ENCODE data around the gene NRARP.

The NRARP gene

GRCh38 chr9:137277329-137278041 is 24.6 kb downstream of the NRARP start, which contains the start of gene TOR4A:
Gene TOR4A (plus strand): TSS chr9:137277726. CDS start chr9:137278690, 964 bp downstream.
- no peak for DNase-seq (ENCODE audit: low read depth, low spot score)

DNA sequence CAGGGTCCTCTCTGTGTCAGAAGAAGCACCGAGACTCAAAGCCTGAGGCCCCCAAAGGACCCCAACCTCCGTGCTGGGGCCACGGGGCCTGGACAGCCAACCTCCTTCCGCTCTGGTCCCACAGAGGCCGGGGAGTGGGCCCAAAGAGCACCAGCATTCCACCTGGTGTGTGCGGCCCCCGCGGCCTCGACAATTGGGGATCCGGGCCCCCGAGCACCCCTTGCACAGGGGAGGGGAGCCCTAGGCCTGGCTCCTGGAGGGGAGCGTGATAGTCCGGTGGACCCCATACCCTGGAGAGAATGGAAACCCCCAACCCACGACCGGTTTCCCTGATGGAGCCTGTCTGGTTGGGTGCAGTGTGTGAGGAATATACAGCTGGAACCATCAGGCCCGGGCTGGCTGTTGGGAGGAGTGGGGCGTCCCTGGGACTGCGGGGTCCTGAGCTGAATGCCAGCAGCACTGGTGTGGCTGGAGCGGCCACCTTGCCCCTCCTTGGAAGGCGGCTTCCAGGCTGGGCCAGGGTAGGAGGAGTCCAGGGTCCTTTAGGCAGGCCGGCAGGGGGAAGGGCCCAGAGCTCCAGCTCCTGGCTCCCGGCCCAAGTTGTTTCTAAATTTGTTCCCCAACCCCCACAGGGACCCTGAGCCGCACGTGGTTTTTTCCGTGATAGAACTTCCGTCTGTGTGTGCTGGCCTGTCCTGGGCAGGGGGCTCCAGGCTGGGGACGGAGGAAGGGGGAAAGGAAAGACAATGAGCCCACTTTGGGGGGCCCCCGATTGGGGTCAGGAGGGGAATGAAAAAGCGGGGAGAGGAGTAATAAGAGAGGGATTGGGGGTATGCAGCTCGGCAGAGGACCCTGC is 25.4 kb downstream of the NRARP start:
- DNase-seq (ENCODE audit: low read depth, low spot score): no peak

DNA sequence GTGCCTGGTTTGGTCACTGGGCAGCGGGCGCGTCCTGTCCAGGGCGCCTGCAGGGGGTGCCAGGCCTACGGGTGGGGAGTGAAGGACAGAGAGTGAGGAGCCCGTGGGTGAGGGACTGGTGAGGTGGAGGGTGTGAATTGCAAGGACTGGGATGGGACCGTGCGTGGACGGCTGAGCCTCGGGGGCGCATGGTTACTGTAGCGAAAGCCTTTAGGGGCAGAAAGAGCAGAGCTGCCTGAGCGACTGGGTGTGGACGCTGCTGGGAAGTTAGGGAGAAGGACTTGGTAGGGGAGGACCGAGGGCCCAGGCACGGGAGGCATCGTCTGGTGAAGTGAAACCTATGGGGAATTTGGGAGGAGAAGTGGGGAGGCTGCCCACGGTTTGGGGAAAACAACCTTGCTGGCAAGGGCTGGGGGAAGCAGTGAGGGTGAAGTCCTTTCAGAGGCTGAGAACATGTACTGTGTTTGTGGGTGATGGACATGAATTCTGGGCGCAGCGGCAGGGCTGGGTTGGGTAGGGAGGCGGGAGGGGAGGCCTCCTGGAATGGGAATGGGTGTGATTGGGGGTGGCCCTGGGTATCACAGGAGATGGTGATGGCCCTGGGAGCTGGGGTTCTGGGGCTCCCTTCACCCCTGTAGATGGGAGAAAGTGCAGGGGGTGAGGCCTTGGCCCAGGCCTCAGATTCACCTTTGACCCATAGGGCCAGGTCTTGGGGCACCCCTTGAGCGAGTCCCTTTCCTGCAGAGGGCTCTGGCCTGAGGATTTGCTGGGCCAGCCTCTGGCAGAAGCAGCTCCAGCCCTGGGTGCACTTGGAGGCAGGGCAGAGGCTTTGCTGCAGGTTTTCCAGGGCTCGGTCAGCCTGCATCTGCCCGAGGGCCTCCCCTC is 26.2 kb downstream of the NRARP start:
- DNase-seq (ENCODE audit: low read depth, low spot score): no peak

DNA sequence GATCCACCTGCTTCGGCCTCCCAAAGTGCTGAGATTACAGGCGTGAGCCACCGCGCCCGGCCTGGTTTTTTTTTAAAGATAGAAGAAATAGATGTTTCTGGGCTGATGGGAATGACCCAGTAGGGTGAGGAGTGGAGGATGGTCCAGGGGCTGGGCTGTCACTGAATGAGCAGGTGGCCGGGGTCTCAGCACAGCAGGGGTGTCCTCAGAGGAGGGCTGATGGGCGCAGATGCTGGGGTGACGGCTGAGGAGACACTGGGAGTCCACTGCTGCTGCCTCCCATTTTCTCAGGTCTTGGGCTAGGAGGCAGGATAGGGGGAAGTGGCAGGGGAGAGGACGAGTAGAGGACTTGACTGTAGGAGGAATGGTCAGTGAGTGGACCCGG is 26.9 kb downstream of the NRARP start:
- DNase-seq (ENCODE audit: low read depth, low spot score): no peak

DNA sequence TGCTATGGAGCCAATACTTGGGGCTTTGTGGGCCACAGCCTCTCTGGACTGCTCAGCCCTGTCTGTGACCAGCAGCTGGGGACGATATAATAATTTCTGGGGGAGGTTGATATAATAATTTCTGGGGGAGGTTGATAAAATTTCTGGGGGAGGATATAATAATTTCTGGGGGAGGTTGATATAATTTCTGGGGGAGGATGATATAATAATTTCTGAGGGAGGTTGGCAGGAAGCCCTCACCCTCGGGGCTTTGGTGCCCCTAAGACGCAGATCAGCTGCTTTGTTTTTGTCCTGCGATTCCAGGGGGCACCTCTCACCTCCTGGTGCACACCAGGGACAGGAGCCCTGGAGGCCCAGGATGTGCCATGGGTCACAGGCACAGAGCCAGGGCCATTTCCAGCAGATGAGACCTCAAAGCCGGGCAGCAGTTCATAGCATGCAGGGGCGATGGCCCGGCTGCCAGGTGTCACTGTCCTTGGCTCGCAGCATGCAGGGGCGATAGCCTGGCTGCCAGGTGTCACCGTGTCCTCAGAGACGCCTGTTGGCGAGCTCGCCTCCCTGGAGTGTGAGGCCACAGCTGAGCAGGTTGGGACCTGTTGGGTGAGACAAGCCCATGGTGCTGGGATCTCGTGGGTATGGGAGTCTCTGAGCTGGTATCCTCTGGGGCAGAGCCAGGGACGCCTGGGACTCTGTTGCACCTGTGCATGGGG is 28.3 kb downstream of the NRARP start:
- no peak for DNase-seq (ENCODE audit: low read depth, low spot score)

DNA sequence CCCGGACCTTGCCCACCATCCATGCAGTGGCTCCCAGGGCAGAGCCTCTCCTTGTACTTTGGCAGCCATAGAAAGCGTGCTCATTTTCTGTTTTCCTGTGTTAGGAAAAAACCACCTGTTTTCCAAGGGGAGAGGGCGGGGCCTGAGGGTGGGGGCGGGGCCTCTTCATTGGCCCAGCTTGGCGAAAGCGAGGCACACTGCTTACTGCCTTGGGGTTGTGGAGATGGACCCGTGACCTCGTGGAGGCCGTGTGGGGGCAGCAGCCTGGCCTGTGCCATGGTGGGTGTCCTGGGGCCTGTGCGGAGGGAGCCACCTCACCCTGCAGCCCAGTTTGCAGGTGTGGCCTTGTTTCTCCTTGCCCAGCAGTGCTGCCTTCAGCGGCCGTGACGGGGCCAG is 29.0 kb downstream of the NRARP start:
- DNase-seq (ENCODE audit: low read depth, low spot score): no peak

- no peak for DNase-seq (ENCODE audit: low read depth, low spot score)
These were observed 29.6 kb downstream of the NRARP start for GRCh38 chr9:137272241-137273094.

DNA sequence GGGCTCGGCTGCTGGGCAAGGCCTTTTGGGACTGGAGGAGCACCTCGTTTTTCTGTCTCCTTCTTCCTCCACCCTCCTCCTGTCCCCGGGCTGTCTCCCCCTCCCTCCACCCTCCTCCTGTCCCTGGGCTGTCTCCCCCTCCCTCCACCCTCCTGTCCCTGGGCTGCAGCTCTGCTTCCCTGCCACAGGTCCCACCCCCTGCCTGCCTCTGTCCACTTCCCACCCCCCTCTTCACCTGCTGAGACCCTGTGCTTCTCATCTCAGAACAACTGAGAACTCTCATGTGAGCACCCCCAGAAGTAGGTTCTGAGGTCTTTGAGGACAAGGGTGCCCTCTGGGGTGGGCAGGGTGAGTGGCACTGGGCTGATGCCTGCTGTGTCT is 30.4 kb downstream of the NRARP start:
- no peak for DNase-seq (ENCODE audit: low read depth, low spot score)

- no peak for DNase-seq (ENCODE audit: low read depth, low spot score)
These were observed 31.0 kb downstream of the NRARP start for GRCh38 chr9:137270929-137271695.

DNA sequence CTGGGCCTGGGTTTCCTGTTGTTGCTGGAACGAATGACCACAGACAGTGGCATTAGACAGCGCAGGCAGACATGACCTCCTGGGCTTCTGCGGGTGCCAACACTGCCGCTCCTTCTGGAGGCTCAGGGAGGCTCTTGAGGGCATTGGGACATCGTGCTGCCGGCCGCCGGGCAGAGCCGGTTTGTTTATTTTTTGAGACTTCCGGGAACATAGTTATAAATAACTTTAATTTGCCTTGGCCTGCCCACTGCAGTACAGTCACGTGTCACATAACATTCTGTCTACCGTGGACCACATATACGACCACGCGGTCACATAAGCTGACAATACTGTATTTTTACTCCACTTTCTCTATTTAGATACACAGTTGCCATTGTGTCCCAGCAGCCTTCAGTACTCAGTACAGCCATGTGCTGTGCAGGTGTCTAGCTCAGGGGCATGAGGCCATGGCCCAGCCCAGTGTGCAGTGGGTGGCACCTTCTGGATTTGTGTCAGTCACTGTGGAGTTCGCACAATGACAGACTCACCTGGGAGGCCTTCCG is 32.8 kb downstream of the NRARP start:
- no peak for DNase-seq (ENCODE audit: low read depth, low spot score)

DNA sequence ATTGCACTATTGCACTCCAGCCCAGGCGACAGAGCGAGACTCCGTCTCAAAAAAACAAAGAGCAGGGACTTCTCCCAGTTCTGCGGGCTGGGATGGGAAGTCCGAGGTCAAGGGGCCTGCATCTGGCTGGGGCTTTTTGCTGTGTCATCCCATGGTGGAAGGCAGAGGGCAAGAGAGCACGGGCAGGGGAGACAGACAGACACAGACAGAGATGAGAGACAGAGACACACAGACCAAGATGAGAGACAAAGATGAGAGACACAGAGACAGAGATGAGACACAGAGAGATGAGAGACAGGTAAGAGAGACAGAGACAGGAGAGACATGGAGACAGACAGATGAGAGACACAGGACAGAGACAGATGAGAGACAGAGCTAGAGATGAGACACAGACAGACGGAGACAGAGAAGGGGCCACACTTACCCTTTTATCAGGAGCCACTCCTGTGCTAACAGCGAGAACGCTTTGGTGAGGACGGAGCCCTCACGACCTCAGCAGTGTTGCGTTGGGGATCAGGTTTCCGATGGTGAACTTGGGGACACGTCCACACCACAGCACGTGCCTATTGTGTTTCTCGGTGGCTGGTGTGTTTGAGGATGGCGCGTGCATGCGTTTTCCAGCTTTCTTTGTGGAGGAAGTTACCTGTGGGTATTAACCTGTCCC is 33.4 kb downstream of the NRARP start:
- no peak for DNase-seq (ENCODE audit: low read depth, low spot score)

DNA sequence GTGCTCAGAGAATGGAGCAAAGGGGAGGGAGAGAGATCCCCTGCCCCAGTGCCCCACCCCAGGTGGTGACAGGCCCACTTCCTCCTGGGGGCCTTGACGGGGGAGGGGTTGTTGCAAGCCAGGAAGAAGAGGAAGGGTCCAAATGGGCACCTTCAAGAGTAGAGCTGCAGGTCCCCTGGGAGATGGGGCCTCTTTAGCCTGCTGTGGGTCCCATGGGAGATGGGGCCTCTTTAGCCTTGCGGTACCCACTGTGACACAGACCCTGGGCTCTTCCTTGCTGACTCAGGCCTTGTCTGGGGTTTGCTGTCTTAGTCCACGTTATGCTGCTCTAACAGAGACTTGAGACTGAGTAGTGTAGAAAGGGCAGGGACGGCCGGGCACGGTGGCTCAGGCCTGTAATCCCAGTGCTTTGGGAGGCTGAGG is 34.1 kb downstream of the NRARP start:
- DNase-seq (ENCODE audit: low read depth, low spot score): no peak

DNA sequence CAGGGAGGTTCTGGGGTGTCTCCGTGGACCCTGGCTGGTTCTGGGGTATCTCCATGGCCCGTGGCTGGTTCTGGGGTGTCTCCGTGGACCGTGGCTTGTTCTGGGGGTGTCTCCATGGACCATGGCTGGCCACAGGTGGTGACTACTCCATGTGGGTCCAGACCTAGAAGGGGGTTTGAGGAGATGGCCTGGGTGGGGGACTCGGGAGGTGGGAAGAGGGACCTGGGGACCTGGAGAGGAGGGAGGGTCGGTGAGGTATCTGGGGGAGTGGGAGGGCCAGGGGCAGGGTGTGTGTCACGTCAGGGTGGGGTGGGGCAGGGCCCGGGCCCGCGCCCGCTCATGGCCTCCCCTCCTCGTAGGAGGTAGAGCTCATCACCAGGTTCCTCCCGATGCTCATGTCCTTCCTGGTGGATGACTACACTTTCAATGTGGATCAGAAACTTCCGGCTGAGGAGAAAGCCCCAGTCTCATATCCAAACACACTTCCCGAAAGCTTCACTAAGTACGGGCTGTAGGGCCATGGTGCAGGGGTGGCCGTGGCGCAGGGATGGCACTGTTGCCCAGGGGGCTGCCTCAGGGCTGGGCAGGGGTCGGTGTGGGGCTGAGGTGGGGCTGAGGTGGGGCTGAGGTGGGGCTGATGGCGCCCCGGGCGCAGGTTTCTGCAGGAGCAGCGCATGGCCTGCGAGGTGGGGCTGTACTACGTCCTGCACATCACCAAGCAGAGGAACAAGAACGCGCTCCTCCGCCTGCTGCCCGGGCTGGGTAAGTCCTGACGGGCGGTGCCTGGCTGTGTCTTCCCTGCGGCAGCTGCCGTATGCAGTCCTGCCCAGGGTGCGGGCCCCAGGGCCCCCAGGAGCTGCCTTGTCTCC is 35.3 kb downstream of the NRARP start:
- DNase-seq (ENCODE audit: low read depth, low spot score): no peak

- DNase-seq (ENCODE audit: low read depth, low spot score): no peak
These were observed 35.9 kb downstream of the NRARP start for GRCh38 chr9:137266162-137266527.

DNA sequence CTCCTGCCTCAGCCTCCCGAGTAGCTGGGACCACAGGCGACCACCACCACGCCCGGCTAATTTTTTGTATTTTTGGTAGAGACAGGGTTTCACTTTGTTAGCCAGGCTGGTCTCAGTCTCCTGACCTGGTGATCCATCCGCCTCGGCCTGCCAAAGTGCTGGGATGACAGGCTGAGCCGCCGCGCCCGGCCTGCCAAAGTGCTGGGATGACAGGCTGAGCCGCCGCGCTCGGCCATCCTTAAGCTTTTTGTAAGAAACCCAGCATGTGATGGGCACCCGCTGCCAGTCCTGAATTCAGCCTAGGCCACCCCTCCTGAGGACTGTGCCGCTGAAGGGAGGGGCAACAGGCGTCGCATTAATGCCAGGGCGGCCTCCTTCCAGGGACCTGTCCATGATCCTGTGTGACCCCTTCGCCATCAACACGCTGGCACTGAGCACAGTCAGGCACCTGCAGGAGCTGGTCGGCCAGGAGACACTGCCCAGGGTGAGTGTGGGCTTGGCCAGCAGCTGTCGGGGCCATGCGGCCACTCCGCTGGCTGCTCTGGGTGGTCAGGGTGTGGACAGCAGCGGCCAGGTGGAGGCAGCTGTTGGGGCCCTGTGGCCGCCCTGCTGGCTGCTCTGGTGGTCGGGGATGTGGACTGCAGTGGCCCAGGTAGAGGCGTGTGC is 36.4 kb downstream of the NRARP start:
- DNase-seq (ENCODE audit: low read depth, low spot score): no peak

- no peak for DNase-seq (ENCODE audit: low read depth, low spot score)
These were observed 38.0 kb downstream of the NRARP start for GRCh38 chr9:137264067-137264466.

DNA sequence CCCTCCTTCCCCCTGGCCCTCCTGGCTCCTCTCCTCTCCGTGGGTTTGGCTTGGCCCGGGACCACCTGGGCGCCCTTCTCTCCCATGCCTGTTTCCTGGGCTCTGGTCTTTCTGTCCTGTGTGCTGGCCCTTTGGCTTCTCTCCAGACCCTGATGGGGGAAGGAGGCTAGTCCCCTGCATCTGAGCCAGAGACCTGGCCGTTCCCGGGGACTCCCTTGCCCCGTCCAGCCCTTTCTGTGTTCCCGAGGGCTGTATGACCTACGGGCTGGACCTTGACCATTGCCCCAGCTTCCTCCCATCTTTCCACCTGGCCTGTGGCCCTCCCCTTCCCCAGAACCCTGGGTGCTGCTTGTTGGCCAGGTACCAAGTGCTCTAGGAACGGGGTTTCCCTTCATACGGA is 38.6 kb downstream of the NRARP start:
- DNase-seq (ENCODE audit: low read depth, low spot score): no peak

Data from brain pericyte (primary cell).